ENCODE results near the gene PEX19.

- TF ChIP-seq ZNF274 (IDR thresholded peaks at IDR 0.05; ENCODE audit: low read length) (no peak), ZNF274 (tag by site-specific recombination; IDR thresholded peaks at IDR 0.05; ENCODE audit: borderline replicate concordance) (no peak), CTCF (tag by site-specific recombination; IDR thresholded peaks at IDR 0.05) (no peak), ZNF580 (tag by site-specific recombination; IDR thresholded peaks at IDR 0.05) (no peak)
These were observed 37.9 kb upstream of the PEX19 start for GRCh38 chr1:160322831-160323230.
